ENCODE measurements around the gene CCDC88C. TPM values are rescaled to one million over a fixed set of nuclear protein-coding genes. Genes with fewer than 3 reads are reported as not detected.

The CCDC88C gene
- total and polyA plus RNA-seq, 2 experiments from 2014 or later = 23.6 to 60.7 TPM

- TF ChIP-seq REST (IDR thresholded peaks at IDR 0.05; ENCODE audit: unreplicated experiment) (no peak), ZNF114 (CRISPR knock-in tag; IDR thresholded peaks at IDR 0.05) (no peak), POLR2AphosphoS5 (IDR thresholded peaks at IDR 0.05; ENCODE audit: low read depth) (no peak), CTCF (conservative IDR thresholded peaks at IDR 0.05; ENCODE audit: low read depth in 2 of 2) (no peak)
Measured at GRCh38 chr14:91294153-91294552, 123.5 kb downstream of the CCDC88C start (continued).

- no peak for ATAC-seq
- Histone ChIP-seq H3K36me3 (ENCODE audit: insufficient read depth) (peaks cover 15% of the 10 kb centered on the region), H4K20me1 (replicated peaks; ENCODE audit: insufficient read depth) (no peaks in the 10 kb centered on the region; the same call in 1 of the 2 replicates), H3K9me2 (ENCODE audit: insufficient read depth) (no peaks in the 10 kb centered on the region), H3K79me2 (replicated peaks; ENCODE audit: insufficient read depth) (no peaks in the 10 kb centered on the region), H2AFZ (no peak overlapping the region), H3K27ac (ENCODE audit: low read depth) (no peak overlapping the region), H3K4me1 (ENCODE audit: insufficient read depth) (no peaks in the 10 kb centered on the region), H3K4me2 (no peak overlapping the region), H3F3A (replicated peaks; ENCODE audit: low read depth) (no peaks in the 10 kb centered on the region), H3K27me3 (ENCODE audit: insufficient read depth) (no peaks in the 10 kb centered on the region), H3K4me3 (no peak overlapping the region)
- H3K27ac Mint-ChIP-seq = no peak overlapping the region
- H3K4me3 Mint-ChIP-seq = no peak overlapping the region
- H3K36me3 Mint-ChIP-seq (ENCODE audit: low read depth) = peaks cover 76% of the 10 kb centered on the region
- DNase-seq (ENCODE audit: low spot score) = no peak
- no peaks in the 10 kb centered on the region for H3K9me3 Mint-ChIP-seq
- no peaks in the 10 kb centered on the region for H3K4me1 Mint-ChIP-seq
- peaks cover 6% of the 10 kb centered on the region for H3K27me3 Mint-ChIP-seq (ENCODE audit: insufficient read depth, low read depth, poor library complexity)
- TF ChIP-seq REST (IDR thresholded peaks at IDR 0.05; ENCODE audit: unreplicated experiment) = no peak
- no peak for TF ChIP-seq ZNF462 (CRISPR knock-in tag; IDR thresholded peaks at IDR 0.05)
- TF ChIP-seq CTCF (conservative IDR thresholded peaks at IDR 0.05; ENCODE audit: low read depth in 2 of 2) = no peak
- no peak for TF ChIP-seq JUNB (IDR thresholded peaks at IDR 0.05; ENCODE audit: unreplicated experiment)
- no peak for TF ChIP-seq POLR2AphosphoS5 (IDR thresholded peaks at IDR 0.05; ENCODE audit: low read depth)
Measured at GRCh38 chr14:91293281-91293680, 124.3 kb downstream of the CCDC88C start.
